H1 (cell line): ENCODE measurements around the gene RAB21. TPM values are rescaled to one million over a fixed set of nuclear protein-coding genes. Genes with fewer than 3 reads are reported as not detected.

Experiments
- CTCF ChIA-PET: fragments of 300-600 bp; sonication (Branson Sonifier 250); formaldehyde crosslinking; loops from one replicate; lab custom pipeline; 2021; ENCODE audit not compliant: partially characterized antibody; lab: Charles Lee
- POLR2A ChIA-PET: fragments of 300-600 bp; sonication (Branson Sonifier 250); formaldehyde crosslinking; loops from one replicate; lab custom pipeline; 2021; ENCODE audit warnings: inconsistent platforms; ENCODE audit not compliant: partially characterized antibody; lab: Charles Lee
- DNase-seq, 2 experiments: peaks; one replicate each; pipeline versions ENCODE4 v3.0.0 to v3.0.0-alpha.2; 2010 to 2022; ENCODE audit warnings: low spot score in 2 of 2, low read depth in 1 of 2, mixed read lengths in 1 of 2
- FAIRE-seq: peaks from 2 replicates; lab custom pipeline; 2011; peaks lifted over from hg19 to GRCh38; lab: Jason Lieb, UNC
- H2AFZ ChIP-seq: 2 replicates; pipeline ENCODE4 v1.8.1; 2012; ENCODE audit warnings: low read length, inconsistent platforms
- H2AK5ac ChIP-seq: 2 replicates; pipeline ENCODE4 v1.6.1; 2013; ENCODE audit warnings: low read depth, low read length
- H2BK120ac ChIP-seq: replicated peaks from 2 replicates; pipeline ENCODE3; 2013; ENCODE audit warnings: low read depth, low read length, inconsistent platforms
- H2BK12ac ChIP-seq: 2 replicates; pipeline ENCODE4 v1.6.1; 2013; ENCODE audit warnings: low read depth, low read length
- H2BK15ac ChIP-seq: 2 replicates; pipeline ENCODE4 v1.6.1; 2013; ENCODE audit warnings: low read length
- H2BK20ac ChIP-seq: 2 replicates; pipeline ENCODE4 v1.6.1; 2013; ENCODE audit warnings: low read length
- H2BK5ac ChIP-seq: 2 replicates; pipeline ENCODE4 v1.6.1; 2013; ENCODE audit warnings: low read depth, low read length
- H3K14ac ChIP-seq: 2 replicates; pipeline ENCODE4 v1.6.1; 2013; ENCODE audit warnings: inconsistent platforms; ENCODE audit not compliant: insufficient read length
- H3K18ac ChIP-seq: 2 replicates; pipeline ENCODE4 v1.6.1; 2013; ENCODE audit warnings: low read length; ENCODE audit errors: extremely low read depth
- H3K23ac ChIP-seq: 2 replicates; pipeline ENCODE4 v1.6.1; 2013; ENCODE audit warnings: inconsistent platforms; ENCODE audit not compliant: insufficient read length
- H3K23me2 ChIP-seq: 2 replicates; pipeline ENCODE4 v1.6.1; 2013; ENCODE audit warnings: low read depth, low read length
- H3K27ac ChIP-seq: 2 replicates; pipeline ENCODE4 v1.6.1; 2011; ENCODE audit warnings: low read depth, low read length, inconsistent platforms
- H3K27me3 ChIP-seq, 4 experiments: replicated peaks in 1 of 4; 1 replicate in 1 of 4; 2 replicates in 3 of 4; pipeline versions ENCODE4 v1.6.1 to v1.8.1; 2011 to 2013; ENCODE audit warnings: low read length in 3 of 4, mild to moderate bottlenecking in 3 of 4, inconsistent platforms in 2 of 4, mixed read lengths in 2 of 4, moderate library complexity in 1 of 4; ENCODE audit not compliant: control insufficient read depth in 3 of 4, insufficient read depth in 3 of 4; ENCODE audit errors: extremely low read depth in 1 of 4
- H3K36me3 ChIP-seq, 4 experiments: 2 replicates each; pipeline versions ENCODE4 v1.6.1 to v1.8.1; 2011 to 2013; ENCODE audit warnings: mild to moderate bottlenecking in 4 of 4, low read length in 3 of 4, moderate library complexity in 2 of 4, control low read depth in 1 of 4, inconsistent platforms in 1 of 4; ENCODE audit not compliant: insufficient read depth in 4 of 4, control insufficient read depth in 2 of 4
- H3K4ac ChIP-seq: replicated peaks from 2 replicates; pipeline ENCODE3; 2013; ENCODE audit warnings: low read length, low read depth, mixed read lengths, inconsistent platforms; ENCODE audit not compliant: insufficient read length
- H3K4me1 ChIP-seq, 4 experiments: replicated peaks in 1 of 4; 1 replicate in 1 of 4; 2 replicates in 3 of 4; pipeline versions ENCODE4 v1.6.1 to v1.8.1; 2011 to 2013; ENCODE audit warnings: low read length in 3 of 4, inconsistent platforms in 2 of 4, mixed read lengths in 1 of 4; ENCODE audit not compliant: insufficient read depth in 4 of 4, control insufficient read depth in 3 of 4
- H3K4me2 ChIP-seq, 2 experiments: 2 replicates each; pipeline versions ENCODE4 v1.6.1 to v1.8.1; 2011 to 2013; ENCODE audit warnings: low read depth in 2 of 2, low read length in 2 of 2, control low read depth in 1 of 2, inconsistent platforms in 1 of 2, mild to moderate bottlenecking in 1 of 2; ENCODE audit not compliant: insufficient read depth in 1 of 2
- H3K4me3 ChIP-seq, 4 experiments: fragments of 200-600, 300-600 bp in 1 of 4; sonication (generic), shearing (Covaris generic), sonication (Bioruptor Twin) in 1 of 4; 2 replicates each; pipeline versions ENCODE4 v1.5.1 to v1.8.1; 2011 to 2016; ENCODE audit warnings: low read length in 4 of 4, low read depth in 3 of 4, control low read depth in 2 of 4, inconsistent platforms in 2 of 4, mild to moderate bottlenecking in 2 of 4, mixed read lengths in 1 of 4, moderate library complexity in 1 of 4; ENCODE audit not compliant: insufficient read depth in 2 of 4; ENCODE audit errors: extremely low read depth in 1 of 4
- H3K56ac ChIP-seq: replicated peaks from 2 replicates; pipeline ENCODE3; 2013; ENCODE audit warnings: low read depth, mild to moderate bottlenecking, mixed read lengths, low read length, inconsistent platforms; ENCODE audit not compliant: insufficient read length
- H3K79me1 ChIP-seq: 2 replicates; pipeline ENCODE4 v1.6.1; 2013; ENCODE audit warnings: low read depth, low read length, control low read depth
- H3K79me2 ChIP-seq, 2 experiments: 2 replicates each; pipeline versions ENCODE4 v1.6.1 to v1.8.1; 2012 to 2013; ENCODE audit warnings: low read length in 2 of 2, mild to moderate bottlenecking in 2 of 2, inconsistent platforms in 1 of 2; ENCODE audit not compliant: insufficient read depth in 2 of 2, control insufficient read depth in 1 of 2
- H3K9ac ChIP-seq, 4 experiments: replicated peaks in 1 of 4; 1 replicate in 1 of 4; 2 replicates in 3 of 4; pipeline versions ENCODE4 v1.6.1 to v1.8.1; 2011 to 2013; ENCODE audit warnings: low read depth in 3 of 4, low read length in 3 of 4, control low read depth in 2 of 4, mild to moderate bottlenecking in 2 of 4, moderate library complexity in 2 of 4, inconsistent platforms in 1 of 4; ENCODE audit errors: extremely low read depth in 1 of 4
- H3K9me3 ChIP-seq, 2 experiments: 2 replicates each; pipeline versions ENCODE4 v1.6.1 to v1.8.1; 2012 to 2013; ENCODE audit warnings: mild to moderate bottlenecking in 2 of 2, moderate library complexity in 2 of 2, control low read depth in 1 of 2, inconsistent platforms in 1 of 2, low read depth in 1 of 2, low read length in 1 of 2, mixed read lengths in 1 of 2; ENCODE audit not compliant: insufficient read depth in 2 of 2
- H4K20me1 ChIP-seq, 2 experiments: replicated peaks in 1 of 2; 2 replicates each; pipeline versions ENCODE3 to v1.8.1; 2011 to 2013; ENCODE audit warnings: inconsistent platforms in 2 of 2, low read length in 2 of 2, mild to moderate bottlenecking in 1 of 2; ENCODE audit not compliant: insufficient read depth in 2 of 2, control insufficient read depth in 1 of 2
- H4K5ac ChIP-seq: 2 replicates; pipeline ENCODE4 v1.6.1; 2013; ENCODE audit warnings: low read length, low read depth, mixed read lengths, inconsistent platforms; ENCODE audit not compliant: insufficient read length
- H4K8ac ChIP-seq: 2 replicates; pipeline ENCODE4 v1.8.0; 2013; ENCODE audit warnings: mild to moderate bottlenecking, moderate library complexity, low read length, inconsistent platforms; ENCODE audit not compliant: insufficient read depth; ENCODE audit errors: extremely low read depth
- H4K91ac ChIP-seq: replicated peaks from 2 replicates; pipeline ENCODE3; 2013; ENCODE audit warnings: low read length, mixed read lengths, inconsistent platforms; ENCODE audit not compliant: insufficient read length
- CEBPB ChIP-seq: IDR thresholded peaks from 2 replicates; pipeline ENCODE4 v1.6.1; 2012; ENCODE audit warnings: low read depth, low read length
- CHD2 ChIP-seq: IDR thresholded peaks from 2 replicates; pipeline ENCODE4 v1.6.1; 2012; ENCODE audit warnings: low read length, improper control_type of control experiment
- CTBP2 ChIP-seq: IDR thresholded peaks from 2 replicates; pipeline ENCODE4 v1.7.0; 2011; ENCODE audit warnings: borderline replicate concordance, mild to moderate bottlenecking, moderate library complexity, mixed read lengths, low read length; ENCODE audit not compliant: insufficient read depth, insufficient read length
- EGR1 ChIP-seq: IDR thresholded peaks from 2 replicates; pipeline ENCODE4 v1.6.1; 2011; ENCODE audit warnings: low read depth, low read length, borderline replicate concordance
- NRF1 ChIP-seq: IDR thresholded peaks from 2 replicates; pipeline ENCODE4 v1.6.1; 2011; ENCODE audit warnings: mild to moderate bottlenecking, low read depth, low read length, improper control_type of control experiment
- PHF8 ChIP-seq: fragments of 200-600 bp; sonication (generic); conservative IDR thresholded peaks from 2 replicates; pipeline ENCODE4 v1.7.1; 2012; ENCODE audit warnings: low read depth, mild to moderate bottlenecking, inconsistent platforms, low read length, moderate library complexity
- POLR2AphosphoS5 ChIP-seq: IDR thresholded peaks from 2 replicates; pipeline ENCODE4 v1.6.1; 2011; ENCODE audit warnings: low read depth, low read length
- RNF2 ChIP-seq: fragments of 200-900, 300-1000 bp; sonication (generic); IDR thresholded peaks from 2 replicates; pipeline ENCODE4 v1.7.1; 2016; ENCODE audit warnings: borderline replicate concordance, low read depth, mild to moderate bottlenecking, antibody characterized with exemption, low read length; ENCODE audit not compliant: poor library complexity, severe bottlenecking; ENCODE audit errors: missing control alignments
- RXRA ChIP-seq: IDR thresholded peaks from 2 replicates; pipeline ENCODE4 v1.6.1; 2011; ENCODE audit warnings: low read depth, mild to moderate bottlenecking, low read length, moderate library complexity; ENCODE audit not compliant: insufficient read depth
- SUZ12 ChIP-seq: fragments of 200-600 bp; sonication (generic); IDR thresholded peaks from 2 replicates; pipeline ENCODE4 v1.6.1; 2012; ENCODE audit warnings: mild to moderate bottlenecking, inconsistent platforms, low read length, moderate library complexity, mixed read lengths
- TAF1 ChIP-seq: IDR thresholded peaks from 2 replicates; pipeline ENCODE4 v1.6.1; 2011; ENCODE audit warnings: mild to moderate bottlenecking, low read depth, low read length
- YY1 ChIP-seq: IDR thresholded peaks from 2 replicates; pipeline ENCODE4 v1.6.1; 2011; ENCODE audit warnings: low read depth, mild to moderate bottlenecking, low read length
- WGBS, 2 experiments: shearing (Covaris generic) in 1 of 2; methylation state at CpG; one replicate each; pipeline versions ENCODE4 v1.1.6 to v1.1.7; 2013 to 2015; ENCODE audit warnings: low lambda C conversion rate in 2 of 2, mixed read lengths in 2 of 2, inconsistent platforms in 1 of 2, low coverage in 1 of 2, missing lambda C conversion rate in 1 of 2; ENCODE audit not compliant: insufficient replicate concordance in 2 of 2, insufficient coverage in 1 of 2, insufficient read length in 1 of 2; ENCODE audit errors: extremely low coverage in 1 of 2, missing lambda C conversion rate in 1 of 2; 5-methylcytosine and 5-hydroxymethylcytosine counted together
- polyA plus RNA-seq, 7 experiments: library from polyadenylated mRNA; depleted of rRNA in 3 of 7; stranded (reverse) in 5 of 7; unstranded in 2 of 7; fragments of >200 nt in 5 of 7; fragments of 200-250 nt in 2 of 7; gene quantifications; 1 replicate in 5 of 7; 2 replicates in 1 of 7; 4 replicates in 1 of 7; pipeline versions ENCODE4 v1.2.1 to v1.2.3, GENCODE V29; 2011 to 2013; ENCODE audit warnings: missing spikeins in 2 of 7, mixed read lengths in 2 of 7
- total RNA-seq: library from RNA; stranded (reverse); fragmentation: NEBNext Ultra II Directional; extraction: Animal tissue kit (Norgen Biotek cat#: 25700); gene quantifications from 2 replicates; pipeline ENCODE4 v1.2.1, GENCODE V29; 2021

RAB21 gene
- total and polyA plus RNA-seq, 2 of the 8 experiments (the other 6 are each of a cell fraction or from before 2014, with no cell fraction given) = 1.2 to 47.2 TPM

DNA sequence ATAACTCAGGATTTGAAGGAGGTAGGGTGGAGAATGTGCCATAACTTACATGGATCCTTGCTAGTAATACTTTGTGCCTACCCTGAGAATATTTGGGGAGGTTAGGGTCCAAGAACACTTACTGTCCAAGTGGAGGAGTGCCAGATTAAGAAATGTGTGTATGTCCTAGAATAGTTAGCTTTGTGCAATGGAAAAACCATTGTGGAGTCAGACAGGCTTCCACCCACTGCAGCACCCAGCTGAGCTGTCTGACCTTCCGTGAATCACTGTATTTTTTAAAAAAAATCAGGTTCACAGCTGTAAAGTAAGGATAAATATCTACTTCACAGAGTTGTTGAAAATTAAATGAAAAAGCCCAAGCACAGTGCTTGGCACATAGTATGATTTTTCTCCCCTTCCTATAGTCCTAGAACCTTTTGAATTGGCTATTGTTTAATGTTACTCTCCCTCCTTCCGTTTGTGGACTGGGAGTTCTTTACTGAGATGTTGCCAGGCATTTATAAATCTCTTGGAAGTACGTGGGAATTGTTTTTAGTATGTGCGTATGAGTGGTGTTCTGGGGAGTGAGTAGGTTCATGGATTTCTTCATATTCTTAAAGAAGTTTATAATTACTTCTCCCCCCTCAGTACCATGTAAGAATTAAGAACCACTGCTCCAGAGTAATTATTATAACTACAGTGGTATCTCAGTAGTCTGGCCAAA is 9.2 kb downstream of the RAB21 start:
- WGBS, 2 experiments = 87% methylated on average over 4 of the region's 4 CpGs; no CpG with 5 or more reads in 1 of the 2 experiments
- Histone ChIP-seq H3K56ac (no peak overlapping the region), H2AK5ac (no peak overlapping the region), H3K9ac (no peak overlapping the region), H4K20me1 (peaks cover 11 to 12% of the 10 kb centered on the region in 2 experiments), H3K79me2 (peaks cover 17 to 98% of the 10 kb centered on the region in 2 experiments), H3K4me3 (no peak overlapping the region), H2BK20ac (no peak overlapping the region), H2AFZ (no peak overlapping the region), H2BK5ac (no peak overlapping the region), H3K4me2 (no peak overlapping the region), H4K5ac (no peak overlapping the region), H3K27ac (no peak overlapping the region), H3K27me3 (no peaks in the 10 kb centered on the region), H4K8ac (no peak overlapping the region), H3K36me3 (peaks cover 0 to 4% (median 1%) of the 10 kb centered on the region in 4 experiments; a peak in 3 of 8 replicates), H3K14ac (no peak overlapping the region), H2BK12ac (no peak overlapping the region), H3K23me2 (no peaks in the 10 kb centered on the region), H3K9me3 (no peaks in the 10 kb centered on the region), H2BK120ac (no peak overlapping the region), H3K18ac (no peak overlapping the region), H3K79me1 (peaks cover 5% of the 10 kb centered on the region), H2BK15ac (no peak overlapping the region), H3K4ac (no peak overlapping the region), H3K23ac (no peak overlapping the region), H3K4me1 (no peaks in the 10 kb centered on the region), H4K91ac (no peak overlapping the region)
- DNase-seq = no peak
- ChIA-PET POLR2A (interaction anchor here (0.6 to 0.7 kb wide), 2 partner anchors 28 to 227 kb away, joined by 3 read pairs; no protein-coding TSS in a partner anchor), CTCF (interaction anchor here (1.5 kb wide), 1 partner anchor 16 kb away, joined by 3 read pairs; no protein-coding TSS in a partner anchor)
- TF ChIP-seq EGR1 (no peak), PHF8 (no peak), TAF1 (no peak), YY1 (no peak), NRF1 (no peak), RXRA (no peak), CTBP2 (no peak), RNF2 (no peak), SUZ12 (no peak), CHD2 (no peak), POLR2AphosphoS5 (no peak), CEBPB (no peak)
- FAIRE-seq = no peak
